PC-3 (cell line): ENCODE measurements around the gene MTRF1. TPM values are rescaled to one million over a fixed set of nuclear protein-coding genes. Genes with fewer than 3 reads are reported as not detected.

Experiments used
- ATAC-seq: fragments of 200-7000 bp; cut with Tn5 transposase; 2 replicates; pipeline ENCODE4 v1.9.1; 2020; ENCODE audit warnings: mild to moderate bottlenecking, moderate library complexity
- BruUV-seq: library from RNA; stranded (reverse); fragments of 400-500 nt; replicated peaks from 2 replicates; lab custom pipeline; 2021; lab: Mats Ljungman, UMichigan
- CTCF ChIA-PET: fragments of 300-600 bp; sonication (Branson Sonifier 250); formaldehyde crosslinking; loops from one replicate; lab custom pipeline; 2022; ENCODE audit warnings: antibody characterized with exemption; lab: Charles Lee
- POLR2A ChIA-PET: fragments of 300-600 bp; sonication (Branson Sonifier 250); formaldehyde crosslinking; loops from one replicate; lab custom pipeline; 2022; ENCODE audit warnings: antibody characterized with exemption; ENCODE audit not compliant: unreplicated experiment; lab: Charles Lee
- DNase-seq: peaks from one replicate; pipeline ENCODE4 v3.0.0-alpha.2; 2015
- H2AFZ ChIP-seq: fragments of 300-600 bp; sonication (generic); 2 replicates; pipeline ENCODE4 v1.6.0; 2016; ENCODE audit warnings: antibody characterized with exemption, low read length
- H3F3A ChIP-seq: fragments of 300-600 bp; sonication (generic); one replicate; pipeline ENCODE4 v1.6.0; 2017; ENCODE audit warnings: antibody characterized with exemption, low read length, control low read depth, mild to moderate bottlenecking; ENCODE audit not compliant: unreplicated experiment
- H3K27ac ChIP-seq: fragments of 300-600 bp; sonication (generic); 2 replicates; pipeline ENCODE4 v1.5.1; 2016; ENCODE audit warnings: mild to moderate bottlenecking, low read length
- H3K27me3 ChIP-seq: fragments of 300-600 bp; sonication (generic); 2 replicates; pipeline ENCODE4 v1.6.1; 2016; ENCODE audit warnings: low read length, mixed read lengths
- H3K36me3 ChIP-seq: fragments of 300-600 bp; sonication (generic); 2 replicates; pipeline ENCODE4 v1.6.1; 2016; ENCODE audit warnings: low read depth, mixed run types, low read length, mixed read lengths
- H3K4me1 ChIP-seq: fragments of 300-600 bp; sonication (generic); 2 replicates; pipeline ENCODE4 v1.5.1; 2016; ENCODE audit warnings: low read length; ENCODE audit not compliant: insufficient read depth
- H3K4me2 ChIP-seq: fragments of 300-600 bp; sonication (generic); 2 replicates; pipeline ENCODE4 v1.6.0; 2016; ENCODE audit warnings: low read length
- H3K4me3 ChIP-seq: fragments of 300-600 bp; sonication (generic); 2 replicates; pipeline ENCODE4 v1.5.1; 2016; ENCODE audit warnings: mild to moderate bottlenecking, low read length, mixed read lengths
- H3K79me2 ChIP-seq: fragments of 300-600 bp; sonication (generic); 2 replicates; pipeline ENCODE4 v1.6.1; 2017; ENCODE audit warnings: low read length, mixed read lengths
- H3K9ac ChIP-seq: fragments of 300-600 bp; sonication (generic); 2 replicates; pipeline ENCODE4 v1.6.0; 2016; ENCODE audit warnings: mild to moderate bottlenecking, low read length
- H3K9me2 ChIP-seq: fragments of 300-600 bp; sonication (generic); replicated peaks from 2 replicates; pipeline ENCODE4 v1.6.1; 2016; ENCODE audit warnings: mixed run types, low read length, mixed read lengths
- H3K9me3 ChIP-seq: fragments of 300-600 bp; sonication (generic); 2 replicates; pipeline ENCODE4 v1.6.1; 2016; ENCODE audit warnings: low read length, mixed read lengths
- H4K20me1 ChIP-seq: fragments of 300-600 bp; sonication (generic); 2 replicates; pipeline ENCODE4 v1.6.1; 2016; ENCODE audit warnings: low read length, mixed read lengths
- CTCF ChIP-seq: fragments of 300-600 bp; sonication (generic); conservative IDR thresholded peaks from 2 replicates; pipeline ENCODE4 v1.5.1; 2017; ENCODE audit warnings: antibody characterized with exemption, low read depth, mild to moderate bottlenecking, low read length
- EZH2 ChIP-seq: fragments of 300-600 bp; sonication (generic); IDR thresholded peaks from one replicate; pipeline ENCODE4 v1.6.1; 2017; ENCODE audit warnings: antibody characterized with exemption, mild to moderate bottlenecking, low read length; ENCODE audit not compliant: unreplicated experiment
- EZH2phosphoT487 ChIP-seq: fragments of 300-600 bp; sonication (generic); IDR thresholded peaks from 2 replicates; pipeline ENCODE4 v1.6.1; 2018; ENCODE audit warnings: mild to moderate bottlenecking, antibody characterized with exemption, low read length, borderline replicate concordance
- intact Hi-C: fragments of 100-400 bp; cut with micrococcal nuclease; formaldehyde crosslinking; loops from 2 replicates; pipeline ENCODE4 v1.9.0; 2023
- total RNA-seq: library from RNA; depleted of rRNA; stranded (reverse); fragments of >200 nt; gene quantifications from 2 replicates; pipeline ENCODE4 v1.2.3, GENCODE V29; 2014

MTRF1 gene
- total RNA-seq, 1 experiment from 2014 or later: 4.7 TPM

DNA sequence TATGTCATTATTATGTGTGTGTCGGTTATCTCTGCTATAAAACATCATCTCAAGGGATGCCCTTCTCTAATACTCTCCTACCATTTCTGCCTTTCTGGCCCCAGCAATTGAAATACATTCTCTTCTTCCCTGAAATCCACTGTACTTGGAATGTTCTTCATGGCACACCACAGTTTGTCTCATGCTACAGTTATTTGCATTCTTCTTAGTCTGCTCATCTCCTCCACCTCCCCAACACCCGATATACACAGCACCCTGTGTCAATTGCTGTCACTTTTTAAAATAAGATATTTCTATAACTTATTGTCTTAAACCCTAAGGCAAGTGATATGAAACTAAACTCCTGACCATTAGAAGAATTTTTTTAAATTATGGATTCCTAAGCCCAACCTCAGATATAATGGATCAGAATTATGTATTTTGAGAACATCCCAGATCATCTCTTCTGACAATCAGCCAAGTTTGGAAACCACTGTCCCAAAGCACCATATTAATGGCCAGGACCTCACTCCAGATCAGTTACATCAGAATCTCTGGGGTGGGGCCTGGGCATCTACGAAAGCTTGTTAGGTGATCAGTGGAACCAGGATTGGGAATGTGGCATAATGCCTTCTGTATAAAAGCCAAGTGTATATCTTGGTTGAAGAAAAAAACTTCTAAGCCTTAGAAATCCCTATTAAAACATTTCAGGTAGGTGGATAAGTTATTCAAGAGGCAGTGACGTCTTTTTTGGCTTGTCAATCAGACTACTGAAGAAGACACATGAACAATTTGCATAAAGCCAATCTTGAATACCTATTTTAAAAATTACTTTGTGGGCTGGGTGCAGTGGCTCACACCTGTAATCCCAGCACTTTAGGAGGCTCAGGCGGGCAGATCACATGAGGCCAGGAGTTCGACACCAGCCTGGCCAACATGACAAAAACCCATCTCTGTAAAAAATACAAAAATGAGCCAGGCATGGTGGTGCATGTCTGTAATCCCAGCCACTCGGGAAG is 39.0 kb downstream of the MTRF1 start:
- peak; percentile 81 for ATAC-seq
- TF ChIP-seq EZH2phosphoT487 (no peak), EZH2 (no peak), CTCF (no peak)
- Histone ChIP-seq H3K4me2 (no peak overlapping the region), H3K9me3 (no peaks in the 10 kb centered on the region), H3K36me3 (no peaks in the 10 kb centered on the region), H3K4me1 (peaks cover 11% of the 10 kb centered on the region; the same call in 1 of the 2 replicates), H3K27me3 (no peaks in the 10 kb centered on the region), H3K27ac (no peak overlapping the region), H3K9ac (no peak overlapping the region), H3K4me3 (no peak overlapping the region), H4K20me1 (no peaks in the 10 kb centered on the region), H3K9me2 (no peaks in the 10 kb centered on the region), H2AFZ (no peak overlapping the region), H3K79me2 (no peaks in the 10 kb centered on the region), H3F3A (no peaks in the 10 kb centered on the region)
- ChIA-PET POLR2A (no interaction called here), CTCF (interaction anchor here (0.7 kb wide), 1 partner anchor 441 kb away, joined by 3 read pairs; no protein-coding TSS in a partner anchor)
- intact Hi-C loops: no loop called here
- no TSS peak for BruUV-seq
- peak; percentile 45 for DNase-seq

DNA sequence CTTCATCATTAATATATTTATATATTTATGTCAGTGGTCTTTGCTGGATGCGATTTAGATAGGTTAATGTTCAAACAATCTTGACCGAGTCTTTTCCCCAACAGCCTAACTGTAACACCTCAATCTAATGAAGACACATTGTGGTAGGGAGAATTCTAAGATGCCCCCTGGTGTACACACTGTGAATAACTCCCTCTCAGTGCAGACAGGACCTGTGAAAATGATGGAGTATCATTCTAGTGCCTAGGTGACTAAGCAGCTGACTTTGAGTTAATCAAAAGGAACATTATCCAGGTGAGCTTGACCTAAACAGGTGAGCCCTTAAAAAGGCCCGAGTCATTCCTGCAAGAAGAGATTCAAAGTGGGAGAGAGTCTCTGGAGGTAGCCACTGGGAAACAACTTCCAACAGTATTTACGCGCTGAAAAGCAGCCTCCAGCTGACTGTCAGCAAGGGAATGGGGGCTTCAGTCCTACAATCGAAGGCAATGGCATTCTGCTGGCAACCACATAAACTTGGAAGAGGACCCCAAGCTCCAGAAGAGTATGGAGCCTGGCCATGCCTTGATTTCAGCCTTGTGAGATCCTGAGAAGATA is 41.0 kb downstream of the MTRF1 start:
- no peaks in the 10 kb centered on the region for H3F3A ChIP-seq
- no peaks in the 10 kb centered on the region for H3K9me2 ChIP-seq
- H3K9ac ChIP-seq: no peak overlapping the region
- no peak overlapping the region for H2AFZ ChIP-seq
- no peak for TF ChIP-seq EZH2phosphoT487
- TF ChIP-seq CTCF: peak; percentile 72
- peaks cover 11% of the 10 kb centered on the region; the same call in 1 of the 2 replicates for H3K4me1 ChIP-seq
- ChIA-PET POLR2A (no interaction called here), CTCF (no interaction called here)
- no peaks in the 10 kb centered on the region for H3K36me3 ChIP-seq
- no peaks in the 10 kb centered on the region for H4K20me1 ChIP-seq
- peak; percentile 64 for ATAC-seq
- no peaks in the 10 kb centered on the region for H3K27me3 ChIP-seq
- H3K4me3 ChIP-seq: no peak overlapping the region
- H3K79me2 ChIP-seq: no peaks in the 10 kb centered on the region
- intact Hi-C loops: loop anchor here (1.0 kb wide), 1 partner anchor 147 kb away; no protein-coding TSS in a partner anchor
- no peak overlapping the region for H3K4me2 ChIP-seq
- H3K9me3 ChIP-seq: no peaks in the 10 kb centered on the region
- BruUV-seq: no TSS peak
- peak; percentile 72 for DNase-seq
- H3K27ac ChIP-seq: no peak overlapping the region
